A673 (cell line): ENCODE results near the gene TSPAN5.

ENCODE experiments used
- CTCF ChIP-seq: fragments of 300-800, 200-600 bp; sonication (generic); conservative IDR thresholded peaks from 2 replicates; pipeline ENCODE4 v1.5.1; 2017; ENCODE audit warnings: low read depth, mild to moderate bottlenecking, antibody characterized with exemption, low read length, moderate library complexity, mixed read lengths
- EZH2 ChIP-seq: fragments of 200-600 bp; sonication (generic); IDR thresholded peaks from 2 replicates; pipeline ENCODE4 v1.6.1; 2017; ENCODE audit warnings: borderline replicate concordance, low read depth, mild to moderate bottlenecking, mixed read lengths, antibody characterized with exemption, low read length; ENCODE audit not compliant: poor library complexity, severe bottlenecking

- TF ChIP-seq CTCF = no peak
- no peak for TF ChIP-seq EZH2
These were observed 35.7 kb upstream of the TSPAN5 start for GRCh38 chr4:98694076-98694475.
